Measurements from ENCODE around the gene ALG13. TPM values are rescaled to one million over a fixed set of nuclear protein-coding genes. Genes with fewer than 3 reads are reported as not detected.

The ALG13 gene
- total RNA-seq, 3 donors from 2014 or later: 56.5 to 60.4 (median 57.9) TPM

Other genes starting within 250 kb of the ALG13 start
- gene SERTM2, start 169.5 kb upstream of the ALG13 start, total RNA-seq: not detected
- gene TRPC5OS, start 195.0 kb downstream of the ALG13 start, total RNA-seq: not detected